Testis (tissue), 2 donors: ENCODE results near the gene EEF2K.

ENCODE experiments used
- CTCF ChIP-seq, 3 experiments: fragments of 450-650 bp in 2 of 3; fragments of 200-600 bp in 1 of 3; sonication (generic) in 1 of 3; IDR thresholded peaks; one replicate each; pipeline ENCODE4 v1.5.1; 2016 to 2019; ENCODE audit warnings: antibody characterized with exemption in 3 of 3, mild to moderate bottlenecking in 2 of 3, moderate library complexity in 1 of 3
- POLR2A ChIP-seq: fragments of 450-650 bp; IDR thresholded peaks from one replicate; pipeline ENCODE4 v1.6.1; 2017; ENCODE audit warnings: antibody characterized with exemption, mild to moderate bottlenecking, moderate library complexity

DNA sequence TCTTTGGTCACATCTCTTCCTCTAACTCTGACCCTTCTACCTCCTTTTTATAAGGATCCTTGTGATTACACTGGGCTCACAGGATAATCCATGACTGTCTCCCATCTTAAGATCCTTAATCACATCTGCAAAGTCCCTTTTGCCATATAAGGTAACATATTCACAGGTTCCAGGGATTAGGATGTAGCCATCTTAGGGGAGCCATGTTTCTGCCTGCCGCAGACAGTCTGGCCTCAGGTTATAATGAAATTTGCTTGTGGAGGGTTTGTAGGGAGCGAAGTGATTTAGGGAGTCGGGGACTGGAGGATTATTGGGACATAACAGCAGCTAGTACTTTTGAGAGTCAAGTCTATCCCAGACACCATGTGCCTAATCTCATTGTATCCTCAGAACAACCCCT, 7.7 kb downstream of the EEF2K start:
- TF ChIP-seq CTCF (IDR thresholded peaks at IDR 0.05), result no peak
- no peak for TF ChIP-seq POLR2A
